HG03439 (cell line): ENCODE measurements around the gene CDH13.

Experiments used
- ATAC-seq: cut with Tn5 transposase; IDR thresholded peaks from one replicate; pipeline ENCODE4 v1.9.1; 2021; ENCODE audit warnings: mild to moderate bottlenecking, moderate library complexity; ENCODE audit not compliant: unreplicated experiment

CDH13 gene

DNA sequence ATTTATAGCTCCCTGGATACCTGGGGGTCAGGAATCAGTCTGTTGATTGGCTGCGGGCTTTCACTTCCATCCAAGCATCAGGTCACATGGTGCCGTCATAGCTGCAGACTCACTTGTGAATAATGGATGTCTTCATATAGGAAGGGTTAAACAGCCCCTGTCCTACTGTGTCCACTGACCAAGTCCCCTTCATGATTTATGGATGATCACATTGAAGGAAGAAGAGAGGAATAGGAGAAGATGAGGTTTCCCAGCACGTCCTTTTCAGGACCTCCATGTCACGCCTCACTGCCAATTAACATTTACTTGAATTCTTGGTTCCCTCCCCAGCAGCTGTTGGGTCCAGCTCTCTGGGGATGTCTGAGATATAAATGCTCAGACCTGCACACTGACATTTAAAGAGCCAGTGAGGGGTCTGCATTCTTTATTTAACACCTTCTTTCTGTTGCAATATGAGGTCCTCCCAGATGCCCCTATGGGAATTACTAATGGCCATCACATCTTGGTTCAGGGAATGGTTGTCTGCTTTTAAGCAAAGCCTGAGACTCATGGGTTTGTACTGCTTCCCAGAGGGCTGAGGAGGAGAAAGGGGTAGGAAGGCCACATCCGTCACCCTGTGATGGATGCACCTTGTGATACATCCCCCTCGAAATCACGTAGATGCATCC lies 950.4 kb downstream of the CDH13 start:
- ATAC-seq: no peak

DNA sequence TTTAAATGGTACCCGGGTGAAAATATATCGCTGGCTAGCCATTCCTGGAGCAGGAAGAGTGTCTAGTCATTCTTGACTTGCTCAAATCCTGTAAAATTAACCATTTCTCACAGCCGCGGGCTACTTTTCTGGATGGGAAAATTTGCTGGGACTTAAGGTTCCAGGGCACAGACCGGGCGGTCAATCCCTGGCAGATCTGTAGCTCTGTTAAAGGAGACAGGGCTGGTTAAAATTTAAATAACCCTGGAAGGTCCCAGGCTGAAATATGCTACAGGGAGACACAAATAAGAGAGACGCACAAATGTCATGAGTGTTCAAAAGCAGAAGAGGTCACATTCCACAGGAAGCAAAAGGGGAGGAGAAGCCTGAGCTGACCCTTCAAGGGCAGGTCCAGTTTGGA lies 951.4 kb downstream of the CDH13 start:
- no peak for ATAC-seq

DNA sequence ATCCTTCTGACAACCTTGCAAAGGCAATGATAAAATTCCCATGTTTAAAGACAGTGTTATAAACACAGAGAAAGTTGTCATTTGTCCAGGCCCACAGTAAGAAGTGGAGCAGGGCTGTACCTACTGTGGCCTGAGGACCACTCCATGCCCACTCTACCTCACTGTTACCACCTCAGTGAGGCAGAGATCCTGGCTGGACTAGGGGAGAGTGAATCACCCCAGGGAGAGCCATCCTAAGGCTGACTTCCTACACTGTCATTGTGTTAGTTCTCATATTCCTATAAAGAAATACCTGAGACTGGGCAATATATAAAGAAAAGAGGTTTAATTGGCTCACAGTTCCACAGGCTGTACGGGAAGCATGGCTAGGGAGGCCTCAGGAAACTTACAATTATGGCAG lies 952.3 kb downstream of the CDH13 start:
- no peak for ATAC-seq

DNA sequence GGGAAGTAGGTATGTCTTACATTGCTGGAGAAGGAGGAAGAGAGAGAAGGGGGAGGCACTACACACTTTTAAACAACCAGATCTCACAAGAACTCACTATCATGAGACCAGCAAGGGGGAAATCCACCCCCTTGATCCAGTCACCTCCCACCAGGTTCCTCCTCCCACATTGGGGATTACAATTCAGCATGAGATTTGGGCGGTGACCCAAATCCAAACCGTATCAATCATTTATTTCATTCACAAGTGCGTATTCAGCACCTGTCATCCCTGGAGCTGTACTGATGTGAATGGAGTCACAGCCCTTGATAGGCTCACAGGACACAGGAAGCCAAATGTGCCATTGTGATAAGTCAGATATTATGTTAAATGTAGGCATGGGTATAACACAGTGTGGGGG lies 952.7 kb downstream of the CDH13 start:
- no peak for ATAC-seq

DNA sequence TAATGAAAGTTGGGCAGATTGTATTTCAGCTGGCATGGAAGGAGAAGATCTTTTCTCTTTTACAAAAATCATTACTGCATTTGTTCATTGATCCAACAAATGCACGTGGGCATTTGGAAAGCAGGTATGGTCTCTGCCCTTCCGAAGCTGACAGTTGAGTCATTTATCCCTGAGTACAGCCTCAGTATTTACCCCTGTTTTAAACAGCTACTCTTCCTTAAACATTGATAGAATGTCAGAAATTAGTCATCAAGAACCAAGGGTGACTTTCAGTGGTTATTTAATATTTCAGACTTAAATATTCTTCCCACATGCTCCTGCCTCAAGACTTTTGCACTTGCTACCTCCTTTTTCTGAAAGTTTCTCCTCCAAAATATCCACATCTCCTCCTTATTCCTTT lies 954.3 kb downstream of the CDH13 start:
- ATAC-seq: no peak

DNA sequence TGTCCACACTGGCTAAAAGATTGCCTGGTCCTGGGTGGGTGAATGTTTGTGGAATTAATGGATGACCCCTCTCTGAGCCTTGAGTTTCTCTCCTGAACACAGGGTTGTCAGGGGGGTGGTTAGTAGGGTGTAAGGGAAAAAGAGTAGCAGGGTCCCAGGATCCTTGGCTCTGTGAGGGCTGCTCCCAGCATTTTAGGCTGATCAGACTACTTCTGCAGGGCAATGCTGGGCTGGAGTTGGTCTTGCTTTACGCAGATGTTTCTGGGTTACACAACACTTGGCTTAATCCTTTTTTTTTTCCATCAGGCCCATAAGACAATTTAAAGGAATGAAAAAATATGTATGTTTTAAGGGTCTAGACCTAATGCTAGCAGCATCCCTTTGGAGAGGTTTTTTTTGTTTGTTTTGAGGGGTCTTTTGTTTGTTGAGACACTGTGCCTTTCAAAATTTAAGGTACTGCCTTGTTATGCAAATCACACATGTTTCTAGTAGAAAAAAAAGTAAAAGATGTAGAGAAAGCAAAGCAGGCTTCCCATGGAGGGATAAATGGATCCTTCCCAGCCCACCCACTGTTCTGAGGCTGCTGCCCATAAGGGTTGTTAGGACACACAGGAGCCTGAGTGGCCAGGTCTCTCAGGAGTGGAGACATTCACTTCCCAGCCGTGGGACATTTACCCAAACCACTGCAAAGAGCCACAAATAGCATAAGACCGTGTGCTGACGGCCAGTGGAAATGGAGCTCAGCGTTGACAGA lies 955.4 kb downstream of the CDH13 start:
- no peak for ATAC-seq

DNA sequence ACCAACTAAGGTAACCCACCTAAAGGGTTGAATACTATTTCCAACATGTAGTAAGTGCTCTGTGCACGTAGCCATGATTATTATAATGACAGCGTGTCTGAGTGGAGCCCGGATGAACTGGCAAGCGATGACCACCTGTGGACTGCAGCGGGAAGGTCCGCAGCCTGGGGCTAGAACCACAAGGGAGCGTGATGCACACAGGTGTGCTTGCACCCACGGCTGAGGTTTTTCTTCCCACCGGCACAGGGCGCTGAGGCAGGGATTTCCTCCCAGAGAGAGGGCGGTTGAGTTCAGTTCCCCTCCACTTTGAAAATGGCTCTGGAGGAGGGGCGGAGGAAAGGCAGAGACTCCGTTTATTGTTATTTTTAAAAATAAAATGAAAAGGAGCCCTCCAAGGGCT lies 959.3 kb downstream of the CDH13 start:
- ATAC-seq: no peak

DNA sequence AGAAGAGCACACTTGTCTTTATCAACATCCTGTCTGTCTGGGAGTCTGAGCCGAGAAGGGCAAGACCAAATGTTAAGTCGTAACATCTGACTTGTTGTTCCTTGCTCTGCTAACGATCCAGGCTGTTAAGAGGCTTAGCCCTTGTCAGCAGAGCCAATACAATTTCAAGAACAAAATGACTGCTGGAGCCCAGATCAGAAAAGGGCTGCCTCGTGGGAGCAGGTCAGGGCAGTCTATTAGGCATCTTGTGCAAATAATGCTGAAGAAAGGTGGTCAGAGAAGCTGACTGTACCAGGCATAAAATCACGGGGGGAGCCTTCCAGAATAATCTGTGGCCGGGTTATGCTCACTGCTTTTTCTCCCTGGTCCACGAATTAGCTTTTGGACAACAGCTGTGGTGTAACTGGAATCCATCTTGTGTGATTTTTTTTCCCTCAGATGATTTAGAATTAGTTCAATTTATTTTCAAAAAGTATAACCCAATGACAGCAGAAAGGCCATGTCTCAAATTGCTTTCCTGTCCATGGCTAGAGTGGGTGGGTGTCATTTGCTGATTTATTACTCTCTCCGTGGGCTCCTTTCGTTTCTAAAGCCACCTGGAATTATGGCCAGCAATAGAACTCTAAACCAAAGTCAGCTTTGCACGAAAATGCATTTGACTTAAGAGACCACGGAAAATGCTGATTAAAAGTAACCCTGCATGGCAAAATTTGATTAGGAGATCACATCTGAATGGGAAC lies 959.9 kb downstream of the CDH13 start:
- no peak for ATAC-seq

DNA sequence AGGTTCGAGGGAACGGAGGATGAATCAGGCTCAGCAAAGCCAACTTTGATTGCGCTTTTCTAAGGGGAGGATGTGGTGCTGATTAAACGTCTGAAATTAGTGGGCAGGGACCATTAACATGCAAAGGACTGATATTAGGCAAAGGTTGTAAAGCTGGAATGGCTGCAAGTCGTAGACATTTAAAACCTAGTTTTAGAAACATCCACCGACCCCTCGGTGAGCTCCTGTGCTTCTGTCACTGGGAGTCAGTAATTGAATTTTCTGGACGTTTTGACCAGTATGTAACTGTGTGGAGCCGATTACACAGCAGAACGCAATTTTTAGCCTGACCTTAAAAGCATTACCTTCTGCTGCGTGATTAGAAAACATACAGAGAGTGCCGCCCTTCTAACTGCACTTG lies 960.4 kb downstream of the CDH13 start:
- no peak for ATAC-seq

DNA sequence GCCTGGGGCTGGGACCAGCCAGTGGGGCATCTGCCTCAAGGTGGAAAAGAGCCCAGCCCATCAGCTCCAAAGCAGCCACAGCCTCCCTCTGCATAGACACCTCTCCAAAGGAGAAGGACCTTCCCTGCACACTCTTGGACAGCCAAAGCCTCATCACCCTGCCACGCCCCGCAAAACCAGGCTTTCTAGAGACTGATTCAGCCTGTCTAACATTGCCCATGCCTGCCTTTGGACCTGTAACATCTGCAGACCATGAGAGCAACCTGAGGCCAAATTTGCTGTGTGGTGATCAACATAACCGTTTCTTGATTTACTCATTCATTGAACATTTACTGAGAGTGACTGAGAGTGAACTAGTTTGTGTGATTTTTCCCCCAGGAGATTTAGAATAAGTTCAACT lies 961.3 kb downstream of the CDH13 start:
- no peak for ATAC-seq

DNA sequence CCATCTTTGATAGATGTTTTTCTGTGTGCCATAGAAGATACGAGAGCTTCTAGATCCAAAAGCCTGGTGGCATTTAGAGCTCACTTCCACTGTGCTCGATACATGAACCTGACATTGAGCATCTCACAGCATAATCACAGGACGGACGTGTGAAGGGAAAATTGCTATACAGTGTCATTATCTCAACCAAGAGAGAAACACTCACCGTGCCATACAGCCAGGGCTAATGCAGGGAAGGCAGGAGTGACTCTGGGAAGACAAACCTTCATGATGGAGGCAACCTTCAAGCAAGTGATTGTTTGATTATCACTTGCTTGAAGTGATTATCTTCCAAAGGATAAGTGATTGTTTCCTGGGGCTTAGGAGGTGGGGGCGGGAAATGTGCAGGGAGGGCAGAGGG lies 962.8 kb downstream of the CDH13 start:
- ATAC-seq: no peak

DNA sequence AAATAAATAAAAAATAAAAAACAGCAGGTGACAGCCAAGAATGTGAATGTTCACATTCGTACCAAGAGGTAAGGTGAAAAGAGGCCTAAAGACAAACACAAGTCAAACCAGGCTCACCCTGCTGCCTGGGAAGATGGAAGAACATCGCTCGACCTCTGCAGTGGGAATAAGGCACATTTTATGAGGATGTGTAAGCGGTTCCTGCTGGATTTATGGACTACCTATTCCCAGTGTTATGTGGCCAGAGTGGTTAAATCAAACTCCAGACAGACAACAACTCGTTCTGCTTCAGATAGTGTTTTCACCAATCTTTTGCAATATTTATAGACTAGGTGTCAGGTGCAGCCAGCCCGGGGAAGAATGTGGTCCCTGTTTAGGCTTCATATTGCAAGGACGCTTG lies 966.0 kb downstream of the CDH13 start:
- ATAC-seq: no peak

DNA sequence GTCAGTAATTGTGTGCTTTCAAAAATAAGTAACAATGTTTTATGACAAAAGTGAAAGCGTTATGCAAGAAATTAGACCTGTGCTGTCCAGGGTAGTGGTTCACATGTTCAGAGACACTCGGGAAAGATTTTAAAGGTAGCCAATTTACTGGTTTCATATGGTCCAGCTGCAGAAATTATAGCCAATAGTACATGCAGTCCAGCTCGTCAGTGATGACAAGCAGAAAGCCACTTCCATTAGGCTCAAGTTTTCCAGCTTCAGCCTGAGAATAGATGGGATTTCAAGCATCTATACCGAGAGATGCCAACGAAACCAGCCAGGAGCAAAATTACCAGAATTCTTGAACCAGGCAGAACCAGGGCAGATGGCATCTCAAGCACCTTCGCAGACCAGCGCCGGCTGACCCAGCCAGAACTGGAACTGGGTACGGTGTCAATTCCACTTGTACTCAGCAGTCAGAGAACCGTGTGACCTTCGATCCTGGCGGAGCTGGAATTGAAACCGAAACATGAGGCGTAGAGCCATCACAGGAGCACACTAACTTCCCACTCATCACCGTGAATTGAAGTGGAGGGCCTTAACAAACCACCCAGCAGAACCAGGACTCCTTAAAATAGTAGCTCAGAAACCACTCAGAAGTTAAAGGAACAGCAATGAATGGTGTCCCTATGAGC lies 973.2 kb downstream of the CDH13 start:
- ATAC-seq: no peak

DNA sequence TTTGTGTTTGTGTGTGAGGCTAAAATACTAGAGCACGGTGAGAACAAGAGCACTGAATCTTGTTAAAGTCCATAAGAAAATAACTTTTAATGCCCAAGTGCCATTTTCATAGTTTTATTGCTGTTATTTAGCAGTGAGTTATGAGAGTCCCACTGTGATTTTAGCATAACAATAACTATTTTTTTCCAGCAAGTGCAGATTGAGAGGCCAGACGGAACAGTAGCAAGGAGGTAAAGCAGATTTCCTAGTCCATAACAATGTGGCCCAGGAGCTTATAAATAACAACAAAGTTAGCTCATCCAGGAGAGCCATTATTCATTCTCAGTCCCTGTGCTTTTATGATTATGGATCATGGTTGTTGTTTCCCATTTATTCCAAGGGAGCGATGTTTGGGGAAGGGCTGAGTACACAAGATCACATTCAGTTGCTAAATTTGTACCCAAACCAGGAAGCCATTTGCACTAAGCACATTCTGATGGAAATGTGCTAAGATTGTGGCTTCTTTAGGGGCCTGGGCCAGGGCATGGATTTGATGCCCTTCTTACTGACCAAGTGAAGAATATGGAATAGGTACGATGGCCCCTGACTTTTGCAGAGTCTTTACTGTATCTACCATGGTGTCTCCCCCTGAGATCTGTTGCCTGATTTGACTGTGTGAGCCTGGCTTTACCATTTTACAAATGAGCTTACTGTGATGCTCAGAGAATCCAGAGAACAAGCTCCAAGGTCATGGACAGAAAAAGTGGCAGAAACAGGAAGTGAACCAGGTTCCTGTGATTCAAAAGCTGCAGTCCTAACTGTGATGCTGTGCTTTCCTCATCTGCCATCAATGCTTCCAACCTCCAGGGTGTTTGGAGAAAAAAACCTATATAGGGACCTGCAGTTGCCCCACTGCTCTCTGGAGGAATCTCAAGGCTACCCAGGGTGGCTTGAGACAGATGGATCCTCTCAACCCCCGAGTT lies 976.3 kb downstream of the CDH13 start:
- ATAC-seq: no peak

DNA sequence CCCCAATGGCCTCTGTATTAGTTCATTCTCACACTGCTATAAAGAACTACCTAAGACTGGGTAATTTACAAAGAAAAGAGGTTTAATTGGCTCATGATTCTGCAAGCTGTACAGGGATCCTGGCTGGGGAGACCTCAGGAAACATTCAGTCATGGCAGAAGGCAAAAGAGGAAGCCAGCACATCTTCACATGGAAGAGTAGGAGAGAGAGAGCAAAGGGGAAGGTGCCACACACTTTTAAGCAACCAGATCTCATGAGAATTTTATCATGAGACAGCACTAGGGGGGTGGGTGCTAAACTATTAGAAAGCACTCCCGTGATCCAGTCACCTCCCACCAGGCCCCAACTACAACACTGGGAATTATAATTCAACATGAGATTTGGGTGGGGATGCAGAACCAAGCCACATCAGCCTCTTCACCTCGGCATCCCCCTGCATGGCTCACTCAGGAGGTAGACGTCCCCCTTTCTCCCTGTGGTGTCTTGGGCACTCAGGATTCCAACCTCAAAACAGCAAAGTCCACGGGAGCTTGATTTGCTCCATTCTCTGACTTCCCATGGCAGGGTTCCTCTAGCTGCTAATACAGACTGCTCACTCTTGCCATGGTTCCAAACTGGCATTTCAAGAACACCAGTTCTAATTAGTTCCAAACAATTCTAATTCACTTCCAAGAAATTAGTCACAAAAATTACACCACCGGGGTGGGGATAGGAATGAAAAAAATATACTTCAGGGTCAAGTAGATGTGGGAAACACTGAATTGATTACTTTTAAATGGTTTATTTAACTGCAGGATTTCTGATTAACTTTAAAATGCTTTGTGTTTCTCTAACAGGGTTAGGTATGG lies 977.2 kb downstream of the CDH13 start:
- no peak for ATAC-seq

DNA sequence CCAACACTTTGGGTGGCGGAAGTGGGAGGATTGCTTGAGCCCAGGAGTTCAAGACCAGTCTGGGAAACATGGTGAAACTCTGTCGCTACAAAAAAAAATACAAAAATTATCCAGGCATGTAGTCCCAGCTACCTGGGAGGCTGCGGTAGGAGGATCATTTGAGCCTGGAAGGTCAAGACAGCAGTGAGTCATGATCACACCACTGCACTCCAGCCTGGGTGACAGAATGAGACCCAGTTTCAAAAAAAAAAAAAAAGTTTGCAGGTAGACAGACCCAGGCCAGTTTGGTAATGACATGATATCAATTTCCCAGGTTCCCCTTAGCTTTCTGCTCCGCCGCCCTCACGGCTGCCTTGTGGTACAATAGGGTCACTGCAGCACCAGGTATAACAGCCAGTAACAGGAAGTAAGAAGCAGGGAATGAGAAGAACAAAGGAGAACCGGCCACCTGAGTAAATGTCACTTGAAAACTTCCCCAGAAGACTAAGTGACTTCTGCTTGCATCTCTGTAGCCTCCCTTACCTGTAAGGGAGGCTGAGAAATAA lies 979.8 kb downstream of the CDH13 start:
- ATAC-seq: no peak

DNA sequence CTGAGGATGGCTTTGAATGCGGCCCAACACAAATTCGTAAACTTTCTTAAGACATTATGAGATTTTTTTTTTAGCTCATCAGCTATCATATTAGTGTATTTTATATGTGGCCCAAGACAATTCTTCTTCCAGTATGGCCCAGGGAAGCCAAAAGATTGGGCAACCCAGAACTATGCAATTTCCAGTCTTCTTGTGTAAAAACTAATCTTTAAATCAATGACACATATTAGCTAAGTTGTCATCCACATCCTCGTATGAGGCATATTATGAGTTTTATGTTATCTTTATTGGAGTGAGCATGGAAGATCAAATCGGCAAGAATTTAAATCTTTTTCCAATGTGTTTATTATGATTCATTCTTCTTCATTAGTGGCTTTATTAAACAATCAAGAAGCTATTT lies 982.4 kb downstream of the CDH13 start:
- ATAC-seq: no peak

DNA sequence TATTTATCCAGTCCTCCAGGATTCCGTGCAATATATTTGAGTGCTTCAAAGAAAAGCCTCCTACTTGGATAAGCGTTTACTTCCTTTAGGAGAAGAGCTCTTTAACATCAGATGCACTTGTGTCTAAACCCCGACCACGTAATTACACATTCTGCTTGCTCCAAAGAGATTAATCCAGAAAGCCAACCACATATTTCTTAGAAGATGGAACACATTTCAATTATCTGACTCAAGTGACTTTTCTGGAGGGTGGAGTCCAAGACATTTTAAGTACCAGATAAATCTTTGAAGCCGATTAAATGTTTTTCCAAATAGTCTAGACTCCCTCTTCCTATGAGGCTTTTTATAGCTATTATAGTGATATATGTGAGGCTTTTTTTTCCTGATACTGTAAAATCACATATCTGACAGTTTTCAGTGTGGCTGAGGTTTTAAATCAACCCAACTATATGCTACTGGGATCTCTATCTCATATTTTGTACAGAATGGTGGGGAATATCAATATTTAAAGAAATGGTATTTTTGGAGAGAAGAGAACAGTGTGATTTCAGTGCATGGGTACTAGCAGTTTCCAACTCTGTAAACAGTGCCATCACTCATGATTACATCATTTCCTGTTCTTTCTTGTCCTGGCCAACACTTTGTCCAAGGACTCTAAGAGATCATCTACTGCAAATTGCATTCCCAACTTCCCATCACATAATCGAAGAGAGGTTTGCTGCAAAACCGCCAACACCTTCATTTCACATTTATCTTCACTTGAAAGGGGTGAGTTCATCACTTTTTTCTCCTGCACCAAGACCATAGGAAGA lies 988.6 kb downstream of the CDH13 start:
- ATAC-seq: no peak
